Measurements from ENCODE around the gene MYO10. TPM values are rescaled to one million over a fixed set of nuclear protein-coding genes. Genes with fewer than 3 reads are reported as not detected.
"Not testable (repeated sequence)": the region's sequence is repeated elsewhere in the genome, so short reads cannot be mapped to it uniquely, and the experiment has no call there.

Gene MYO10
- total RNA-seq, 4 donors from 2014 or later: 3.2 to 30.7 (median 22.9) TPM

DNA sequence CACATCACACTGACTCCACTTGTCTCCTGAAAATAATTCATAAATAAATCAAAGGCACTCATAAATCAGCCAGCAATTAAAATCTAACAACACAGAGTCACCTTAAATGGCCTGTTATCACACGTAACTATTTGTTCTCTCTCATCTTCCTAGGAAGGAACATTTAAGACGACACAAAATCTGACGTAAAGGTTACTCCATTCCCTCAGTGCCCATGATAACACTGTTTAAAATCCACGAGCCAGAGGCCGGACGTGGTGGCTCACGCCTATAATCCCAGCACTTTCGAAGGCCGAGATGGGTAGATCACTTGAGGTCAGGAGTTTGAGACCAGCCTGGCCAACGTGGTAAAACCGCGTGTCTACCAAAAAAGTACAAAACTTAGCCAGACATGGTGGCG is 56.4 kb downstream of the MYO10 start:
- TF ChIP-seq, protein P1, sequence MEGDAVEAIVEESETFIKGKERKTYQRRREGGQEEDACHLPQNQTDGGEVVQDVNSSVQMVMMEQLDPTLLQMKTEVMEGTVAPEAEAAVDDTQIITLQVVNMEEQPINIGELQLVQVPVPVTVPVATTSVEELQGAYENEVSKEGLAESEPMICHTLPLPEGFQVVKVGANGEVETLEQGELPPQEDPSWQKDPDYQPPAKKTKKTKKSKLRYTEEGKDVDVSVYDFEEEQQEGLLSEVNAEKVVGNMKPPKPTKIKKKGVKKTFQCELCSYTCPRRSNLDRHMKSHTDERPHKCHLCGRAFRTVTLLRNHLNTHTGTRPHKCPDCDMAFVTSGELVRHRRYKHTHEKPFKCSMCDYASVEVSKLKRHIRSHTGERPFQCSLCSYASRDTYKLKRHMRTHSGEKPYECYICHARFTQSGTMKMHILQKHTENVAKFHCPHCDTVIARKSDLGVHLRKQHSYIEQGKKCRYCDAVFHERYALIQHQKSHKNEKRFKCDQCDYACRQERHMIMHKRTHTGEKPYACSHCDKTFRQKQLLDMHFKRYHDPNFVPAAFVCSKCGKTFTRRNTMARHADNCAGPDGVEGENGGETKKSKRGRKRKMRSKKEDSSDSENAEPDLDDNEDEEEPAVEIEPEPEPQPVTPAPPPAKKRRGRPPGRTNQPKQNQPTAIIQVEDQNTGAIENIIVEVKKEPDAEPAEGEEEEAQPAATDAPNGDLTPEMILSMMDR (IDR thresholded peaks at IDR 0.05): no peak
- TF ChIP-seq POLR2A (IDR thresholded peaks at IDR 0.05): no peak
- H3K9me3 ChIP-seq: no peaks in the 10 kb centered on the region
- no peaks in the 10 kb centered on the region for H3K27me3 ChIP-seq
- H3K36me3 ChIP-seq: no peaks in the 10 kb centered on the region
- DNase-seq: no peak
- H3K4me1 ChIP-seq: no peaks in the 10 kb centered on the region
- no peak overlapping the region for H3K27ac ChIP-seq
- intact Hi-C loops (cut with DNase I; ENCODE audit: low total_unique reads): no loop called here
- H3K4me3 ChIP-seq: no peak overlapping the region

DNA sequence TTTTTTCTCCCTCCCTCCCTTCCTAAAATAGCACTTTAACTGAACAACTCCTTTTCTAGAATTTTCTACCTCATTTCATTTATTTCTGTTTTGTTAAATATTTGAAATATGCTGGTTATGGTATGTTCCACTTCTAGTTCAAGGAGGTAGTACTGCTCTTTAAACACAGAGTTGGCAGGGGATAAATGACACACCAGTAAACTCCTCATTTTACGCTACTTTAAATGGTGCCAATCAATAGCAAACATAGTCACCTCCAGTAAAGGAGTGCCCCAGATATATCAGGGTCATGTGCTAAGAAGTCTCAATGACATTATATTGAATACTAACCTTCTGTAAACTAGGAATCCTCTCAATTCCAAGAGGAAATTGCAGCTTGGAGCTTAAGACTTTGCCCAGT is 56.9 kb downstream of the MYO10 start:
- Histone ChIP-seq H3K4me1 (no peaks in the 10 kb centered on the region), H3K4me3 (no peak overlapping the region), H3K27me3 (no peaks in the 10 kb centered on the region), H3K9me3 (no peaks in the 10 kb centered on the region), H3K36me3 (no peaks in the 10 kb centered on the region), H3K27ac (no peak overlapping the region)
- intact Hi-C loops (cut with DNase I; ENCODE audit: low total_unique reads): no loop called here
- DNase-seq: no peak
- TF ChIP-seq, protein P1 (IDR thresholded peaks at IDR 0.05): no peak
- TF ChIP-seq POLR2A (IDR thresholded peaks at IDR 0.05): no peak

DNA sequence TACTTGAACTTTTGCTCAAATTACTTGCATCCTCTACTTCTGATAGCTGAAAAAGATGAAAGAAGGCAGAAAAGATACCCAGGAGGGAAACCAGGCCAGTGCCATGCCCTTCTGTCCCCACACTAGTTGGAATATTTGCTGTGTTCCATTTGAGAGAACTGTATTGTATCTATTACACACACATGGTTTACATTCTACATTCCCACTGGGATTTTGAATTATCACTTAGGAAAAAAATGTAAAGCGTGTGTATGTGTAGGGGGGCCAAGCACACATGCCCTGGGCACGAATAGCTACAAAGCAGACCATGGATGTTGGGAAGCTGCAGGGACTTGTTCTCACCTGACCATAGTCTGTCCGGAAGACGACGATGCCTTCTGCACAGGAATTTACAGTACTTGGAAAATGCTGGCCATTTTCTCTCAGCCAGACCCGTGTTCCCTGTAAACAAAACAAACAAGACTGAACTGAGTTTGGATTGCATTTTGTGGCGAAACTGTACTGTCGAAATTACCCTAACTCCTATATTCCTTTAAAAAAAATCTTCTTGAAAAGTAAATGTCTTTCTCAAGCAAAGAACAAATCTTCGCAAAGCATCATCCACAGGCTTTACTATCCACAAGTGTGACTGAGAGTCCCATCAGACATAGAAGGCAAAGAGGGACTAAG is 58.7 kb downstream of the MYO10 start:
- intact Hi-C loops (cut with DNase I; ENCODE audit: low total_unique reads): no loop called here

DNA sequence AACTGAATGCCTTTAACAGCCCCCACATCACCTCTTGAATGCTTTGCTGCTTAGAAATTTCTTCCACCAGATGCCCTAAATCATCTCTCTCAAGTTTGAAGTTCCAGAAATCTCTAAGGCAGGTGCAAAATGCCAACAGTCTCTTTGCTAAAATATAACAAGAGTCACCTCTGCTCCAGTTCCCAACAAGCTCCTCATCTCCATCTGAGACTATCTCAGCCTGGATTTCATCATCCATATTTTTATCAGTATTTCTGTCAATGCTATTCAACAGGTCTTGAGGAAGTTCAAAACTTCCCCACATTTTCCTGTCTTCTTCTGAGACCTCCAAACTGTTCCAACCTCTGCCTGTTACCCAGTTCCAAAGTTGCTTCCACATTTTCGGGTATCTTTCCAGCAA is 61.7 kb downstream of the MYO10 start:
- H3K36me3 ChIP-seq; intact Hi-C loops (cut with DNase I; ENCODE audit: low total_unique reads); DNase-seq: not testable (repeated sequence)

More for the DNA sequence above, 58.7 kb downstream of the MYO10 start:
- no peak for TF ChIP-seq POLR2A (IDR thresholded peaks at IDR 0.05)
- TF ChIP-seq, protein P1 (IDR thresholded peaks at IDR 0.05): no peak
- H3K9me3 ChIP-seq: no peaks in the 10 kb centered on the region
- H3K27me3 ChIP-seq: no peaks in the 10 kb centered on the region
- no peaks in the 10 kb centered on the region for H3K36me3 ChIP-seq
- no peak overlapping the region for H3K27ac ChIP-seq
- no peak for DNase-seq
- H3K4me1 ChIP-seq: no peaks in the 10 kb centered on the region
- no peak overlapping the region for H3K4me3 ChIP-seq

DNA sequence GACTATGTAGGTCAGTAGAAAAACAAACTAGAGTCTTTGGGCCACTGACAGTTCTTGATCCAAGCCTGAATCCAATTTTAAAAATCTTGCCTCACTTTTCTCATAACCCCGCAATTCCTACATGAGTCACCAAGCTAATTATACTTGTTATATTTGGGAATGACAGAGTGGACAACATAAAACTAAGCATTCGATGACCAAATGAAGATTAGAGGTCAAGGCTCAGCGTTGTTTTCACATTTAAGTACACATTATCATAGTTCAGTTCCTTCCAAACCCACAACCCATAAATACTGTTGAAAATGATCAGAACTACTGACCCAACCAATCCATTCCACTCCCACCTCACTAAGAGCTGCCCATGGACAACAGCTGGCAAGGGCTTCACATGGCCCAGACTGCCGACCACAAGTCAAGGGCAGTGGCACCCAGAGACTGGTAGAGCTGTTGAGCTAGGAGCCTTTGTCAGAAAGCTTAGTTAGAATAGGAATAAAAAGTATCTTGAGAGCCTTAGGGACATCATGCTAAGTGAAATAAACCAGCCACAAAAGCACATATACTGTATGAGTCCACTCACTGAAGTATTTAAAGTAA is 64.2 kb downstream of the MYO10 start:
- TF ChIP-seq POLR2A (IDR thresholded peaks at IDR 0.05): no peak
- TF ChIP-seq, protein P1 (IDR thresholded peaks at IDR 0.05): no peak
- H3K36me3 ChIP-seq: no peaks in the 10 kb centered on the region
- no peak overlapping the region for H3K4me3 ChIP-seq
- no peak for DNase-seq
- peak overlapping the region; percentile 60 to 81 for H3K27ac ChIP-seq
- intact Hi-C loops (cut with DNase I; ENCODE audit: low total_unique reads): no loop called here
- no peaks in the 10 kb centered on the region for H3K9me3 ChIP-seq
- no peaks in the 10 kb centered on the region for H3K27me3 ChIP-seq
- H3K4me1 ChIP-seq: peaks cover 0 to 3% of the 10 kb centered on the region in 2 donors

More for the DNA sequence above, 61.7 kb downstream of the MYO10 start:
- H3K9me3 ChIP-seq, H3K4me1 ChIP-seq, H3K27me3 ChIP-seq, H3K27ac ChIP-seq, H3K4me3 ChIP-seq: not testable (repeated sequence)
